ENCODE data around the gene RPL38.

The RPL38 gene

DNA sequence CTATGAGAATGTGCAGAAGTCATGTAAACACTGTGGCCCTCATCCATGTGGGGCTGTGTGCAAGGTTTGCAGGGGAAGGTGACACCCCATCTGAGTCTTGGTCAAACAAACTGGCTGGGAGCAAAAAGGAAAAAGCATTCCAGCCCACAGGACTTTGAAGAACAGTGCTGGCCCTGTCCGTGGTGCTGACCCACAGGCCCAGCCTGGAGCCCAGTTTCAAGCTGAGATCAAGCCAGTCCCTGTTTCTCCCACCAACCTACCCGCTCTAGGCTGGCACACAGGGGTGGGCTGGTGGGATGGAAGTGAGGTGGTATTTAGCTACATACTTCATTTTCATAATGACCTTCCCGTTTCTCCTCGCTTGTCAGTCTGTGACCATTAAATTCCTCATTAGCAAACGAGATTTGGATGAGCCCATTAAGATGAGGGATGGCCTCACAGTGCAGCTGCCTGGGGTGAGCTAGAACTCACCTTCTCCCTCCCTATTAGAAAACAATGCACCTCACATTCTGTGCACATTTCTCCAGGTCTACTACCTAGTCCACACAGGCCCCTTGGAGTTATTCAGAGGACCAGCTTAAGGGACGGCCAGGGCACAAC lies 12.6 kb upstream of the RPL38 start:
- TF ChIP-seq, protein P1, sequence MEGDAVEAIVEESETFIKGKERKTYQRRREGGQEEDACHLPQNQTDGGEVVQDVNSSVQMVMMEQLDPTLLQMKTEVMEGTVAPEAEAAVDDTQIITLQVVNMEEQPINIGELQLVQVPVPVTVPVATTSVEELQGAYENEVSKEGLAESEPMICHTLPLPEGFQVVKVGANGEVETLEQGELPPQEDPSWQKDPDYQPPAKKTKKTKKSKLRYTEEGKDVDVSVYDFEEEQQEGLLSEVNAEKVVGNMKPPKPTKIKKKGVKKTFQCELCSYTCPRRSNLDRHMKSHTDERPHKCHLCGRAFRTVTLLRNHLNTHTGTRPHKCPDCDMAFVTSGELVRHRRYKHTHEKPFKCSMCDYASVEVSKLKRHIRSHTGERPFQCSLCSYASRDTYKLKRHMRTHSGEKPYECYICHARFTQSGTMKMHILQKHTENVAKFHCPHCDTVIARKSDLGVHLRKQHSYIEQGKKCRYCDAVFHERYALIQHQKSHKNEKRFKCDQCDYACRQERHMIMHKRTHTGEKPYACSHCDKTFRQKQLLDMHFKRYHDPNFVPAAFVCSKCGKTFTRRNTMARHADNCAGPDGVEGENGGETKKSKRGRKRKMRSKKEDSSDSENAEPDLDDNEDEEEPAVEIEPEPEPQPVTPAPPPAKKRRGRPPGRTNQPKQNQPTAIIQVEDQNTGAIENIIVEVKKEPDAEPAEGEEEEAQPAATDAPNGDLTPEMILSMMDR (IDR thresholded peaks at IDR 0.05; ENCODE audit: insufficient read depth, low read depth, low read length, missing control alignments) = no peak
- no peak for DNase-seq (ENCODE audit: low read depth)

DNA sequence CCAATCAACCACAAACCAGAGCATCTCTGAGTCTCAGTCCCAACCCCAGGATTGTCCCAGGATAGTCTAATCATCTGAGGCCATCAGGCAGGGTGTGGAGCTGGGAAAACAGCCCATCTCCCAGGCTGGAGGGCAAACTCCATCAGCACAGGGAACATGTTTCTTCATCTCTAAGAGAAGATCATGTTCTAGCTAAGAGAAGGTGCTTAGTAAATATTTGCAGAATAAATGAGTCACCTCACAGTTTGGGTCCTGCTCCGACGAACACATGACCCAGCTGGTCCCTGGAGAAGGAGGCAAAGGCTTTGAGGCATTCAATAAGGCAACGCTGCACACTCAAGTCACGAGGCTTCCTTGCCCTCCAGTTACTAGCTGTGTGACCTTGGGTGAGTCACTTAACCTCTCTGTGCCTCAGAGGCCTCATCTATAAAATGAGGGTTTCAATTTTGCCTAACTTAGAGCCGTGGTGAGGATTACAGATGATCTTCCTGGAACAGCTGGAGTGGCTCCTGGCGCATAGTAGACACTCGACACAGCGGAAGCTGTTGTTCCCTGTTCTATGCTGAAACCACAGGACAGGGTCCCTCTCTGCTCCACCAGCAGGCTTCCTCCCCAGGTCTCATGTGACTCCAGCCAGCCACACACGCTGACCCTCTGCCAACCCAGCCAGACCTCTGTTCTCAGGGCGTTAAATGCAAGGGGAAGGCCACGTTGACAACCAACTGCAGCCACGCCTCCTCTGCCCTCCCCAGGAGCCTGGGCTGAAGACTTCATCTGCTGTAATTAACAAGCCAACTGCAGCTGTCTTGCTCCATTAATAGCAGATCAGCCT lies 10.3 kb upstream of the RPL38 start:
- no peak overlapping the region for H3K4me3 ChIP-seq (ENCODE audit: low read depth, low read length)
- TF ChIP-seq, protein P1 (IDR thresholded peaks at IDR 0.05; ENCODE audit: insufficient read depth, low read depth, low read length, missing control alignments) = no peak
- DNase-seq (ENCODE audit: low read depth) = no peak

More for the DNA sequence above, 12.6 kb upstream of the RPL38 start:
- H3K4me3 ChIP-seq (ENCODE audit: low read depth, low read length) = no peak overlapping the region

DNA sequence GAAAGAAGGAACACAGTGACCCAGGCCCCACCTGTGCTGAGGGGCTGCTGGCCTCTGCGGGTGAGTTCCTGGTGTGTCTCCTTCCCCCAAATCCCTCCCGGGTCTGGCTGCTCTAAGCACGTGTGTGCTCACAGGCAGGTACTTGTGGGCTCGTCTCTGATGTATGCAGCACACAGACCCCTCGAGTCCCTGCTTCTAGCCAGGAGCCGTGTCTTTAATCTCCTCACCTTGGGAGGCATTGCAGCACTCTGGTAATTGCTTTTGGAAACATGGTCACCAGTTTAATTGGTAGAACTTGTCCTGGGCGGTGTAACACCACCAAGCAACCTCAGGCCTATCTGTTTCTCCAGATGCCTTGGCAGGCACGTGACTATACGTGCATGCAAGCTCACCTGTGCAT lies 8.8 kb upstream of the RPL38 start:
- no peak for DNase-seq (ENCODE audit: low read depth)
- TF ChIP-seq, protein P1 (IDR thresholded peaks at IDR 0.05; ENCODE audit: insufficient read depth, low read depth, low read length, missing control alignments) = no peak

DNA sequence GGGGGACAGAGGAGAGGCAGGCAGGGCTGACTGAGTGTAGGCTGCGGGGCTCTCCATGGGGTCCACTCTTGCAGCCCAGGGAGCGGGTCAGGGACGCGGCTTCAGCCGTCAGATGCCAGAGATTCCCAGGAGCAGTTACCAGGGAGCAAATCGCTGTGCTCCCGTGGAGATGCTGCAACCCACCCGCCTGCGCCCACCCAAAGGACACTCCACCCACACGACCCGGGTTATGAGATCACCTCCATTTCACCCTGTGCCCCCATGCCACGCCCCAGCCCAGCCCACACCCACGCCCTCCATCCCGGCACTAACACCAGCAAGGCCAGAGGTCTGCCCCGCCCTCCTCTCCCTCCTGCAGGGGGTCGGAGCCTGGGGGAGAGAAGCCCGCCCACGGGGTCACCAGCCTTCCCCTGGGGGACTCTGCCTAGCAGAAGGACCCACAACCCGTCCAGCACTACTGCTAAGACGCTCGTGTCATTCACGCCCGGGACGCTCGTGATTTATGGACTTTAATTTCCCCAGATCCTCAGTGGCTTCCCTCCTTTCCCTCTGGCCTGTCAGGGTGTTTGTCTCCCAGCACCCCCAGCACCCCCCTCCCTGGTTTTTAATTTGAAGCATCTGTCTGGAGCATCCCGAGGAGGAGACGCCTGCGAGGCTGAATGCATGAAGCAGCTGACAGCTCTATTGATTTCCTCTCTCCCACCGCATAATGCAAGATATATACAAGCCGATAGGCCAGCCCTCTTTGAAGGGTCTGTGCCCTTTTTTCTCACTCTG lies 6.7 kb upstream of the RPL38 start:
- H3K4me3 ChIP-seq (ENCODE audit: low read depth, low read length) = no peak overlapping the region
- no peak for DNase-seq (ENCODE audit: low read depth)

More for the DNA sequence above, 8.8 kb upstream of the RPL38 start:
- no peak overlapping the region for H3K4me3 ChIP-seq (ENCODE audit: low read depth, low read length)

DNA sequence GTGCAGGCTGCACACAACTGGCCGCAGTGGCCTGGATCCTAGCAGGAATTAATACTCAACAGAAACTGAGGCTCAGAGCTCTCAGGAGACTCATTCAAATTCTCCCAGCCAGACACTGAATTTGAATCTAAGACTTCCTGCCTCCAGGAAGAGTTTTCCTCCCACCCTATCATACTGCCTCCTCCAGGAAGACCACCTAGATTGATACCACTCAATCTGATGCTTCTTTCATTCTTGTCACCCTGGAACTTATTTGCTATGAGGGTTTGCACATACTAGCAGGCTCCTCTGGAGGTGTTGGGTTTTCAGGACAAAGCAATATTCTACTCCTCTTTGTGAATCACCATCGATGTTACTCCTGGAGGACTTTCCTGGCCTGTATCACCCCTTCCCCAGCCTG lies 5.7 kb upstream of the RPL38 start:
- no peak overlapping the region for H3K4me3 ChIP-seq (ENCODE audit: low read depth, low read length)
- DNase-seq (ENCODE audit: low read depth) = no peak
- TF ChIP-seq, protein P1 (IDR thresholded peaks at IDR 0.05; ENCODE audit: insufficient read depth, low read depth, low read length, missing control alignments) = no peak

More for the DNA sequence above, 6.7 kb upstream of the RPL38 start:
- TF ChIP-seq, protein P1 (IDR thresholded peaks at IDR 0.05; ENCODE audit: insufficient read depth, low read depth, low read length, missing control alignments) = no peak

DNA sequence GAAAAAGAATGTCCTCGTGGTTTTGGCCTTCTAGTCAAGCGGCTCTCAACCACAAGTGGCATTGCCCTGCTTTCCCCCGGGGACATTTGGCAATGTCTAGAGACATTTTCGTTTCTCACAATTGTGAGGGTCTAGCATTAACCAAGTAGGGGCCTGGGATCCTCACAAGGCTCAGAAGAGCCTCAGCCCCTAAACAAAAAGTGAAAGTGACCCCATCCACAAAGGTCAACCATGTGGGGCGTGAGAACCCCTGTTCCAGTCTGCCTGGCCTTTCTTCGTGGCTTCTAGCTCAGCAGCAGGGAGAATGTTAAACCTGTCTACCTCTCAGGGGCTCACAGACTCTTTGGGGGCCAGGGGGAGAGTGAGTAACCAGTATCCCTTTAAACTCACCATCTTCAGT lies 4.8 kb upstream of the RPL38 start:
- peak; percentile 36 for DNase-seq (ENCODE audit: low read depth)
- H3K4me3 ChIP-seq (ENCODE audit: low read depth, low read length) = no peak overlapping the region
- TF ChIP-seq, protein P1 (IDR thresholded peaks at IDR 0.05; ENCODE audit: insufficient read depth, low read depth, low read length, missing control alignments) = no peak
